ENCODE results near the gene EPB41L4B. TPM values are rescaled to one million over a fixed set of nuclear protein-coding genes. Genes with fewer than 3 reads are reported as not detected.

EPB41L4B gene
- total and polyA plus RNA-seq, 2 of the 13 experiments (the other 11 are each of a cell fraction or from before 2014, with no cell fraction given): 17.6 to 22.1 TPM

GRCh38 chr9:109182940-109183798, 137.7 kb downstream of the EPB41L4B start (continued):
- no peak for TF ChIP-seq TEAD2 (CRISPR knock-in tag; IDR thresholded peaks at IDR 0.05)
- TF ChIP-seq ZNF460 (CRISPR knock-in tag; IDR thresholded peaks at IDR 0.05; ENCODE audit: borderline replicate concordance): no peak; the same call in 1 of the 2 replicates
- no peak for TF ChIP-seq GABPA (IDR thresholded peaks at IDR 0.05; ENCODE audit: low read depth, low read length)
- TF ChIP-seq GABPA (CRISPR knock-in tag; IDR thresholded peaks at IDR 0.05; ENCODE audit: low read depth): 0 out of 2 replicates have a peak, but pooled peaks have one; percentile 17
- TF ChIP-seq GABPB1 (CRISPR knock-in tag; IDR thresholded peaks at IDR 0.05): 0 out of 2 replicates have a peak, but pooled peaks have one; percentile 40
- TF ChIP-seq MIER3 (CRISPR knock-in tag; IDR thresholded peaks at IDR 0.05; ENCODE audit: borderline replicate concordance): peak; percentile 15; the same call in 1 of the 2 replicates
- peak; percentile 23; the same call in 1 of the 2 replicates for TF ChIP-seq DMAP1 (CRISPR knock-in tag; IDR thresholded peaks at IDR 0.05)
- TF ChIP-seq NBN (conservative IDR thresholded peaks at IDR 0.05): no peak
- 0 out of 2 replicates have a peak, but pooled peaks have one; percentile 15 for TF ChIP-seq KMT2A (CRISPR knock-in tag; IDR thresholded peaks at IDR 0.05)
- no peak; the same call in 1 of the 2 replicates for TF ChIP-seq ZNF572 (CRISPR knock-in tag; IDR thresholded peaks at IDR 0.05)
- no peak for TF ChIP-seq SOX6 (IDR thresholded peaks at IDR 0.05)
- 0 out of 2 replicates have a peak, but pooled peaks have one; percentile 3 for TF ChIP-seq SOX6 (CRISPR knock-in tag; IDR thresholded peaks at IDR 0.05)
- TF ChIP-seq SOX5 (CRISPR knock-in tag; IDR thresholded peaks at IDR 0.05; ENCODE audit: borderline replicate concordance): 0 out of 2 replicates have a peak, but pooled peaks have one; percentile 5
- no peak for TF ChIP-seq SP1 (IDR thresholded peaks at IDR 0.05)
- 0 out of 2 replicates have a peak, but pooled peaks have one; percentile 28 for TF ChIP-seq SP1 (CRISPR knock-in tag; IDR thresholded peaks at IDR 0.05)
- no peak for TF ChIP-seq ZNF792 (CRISPR knock-in tag; IDR thresholded peaks at IDR 0.05)
- peak; percentile 75 for TF ChIP-seq RAD21 (CRISPR knock-in tag; IDR thresholded peaks at IDR 0.05)
- TF ChIP-seq RXRA (CRISPR knock-in tag; IDR thresholded peaks at IDR 0.05): 0 out of 2 replicates have a peak, but pooled peaks have one; percentile 35
- peak; percentile 46 for TF ChIP-seq ZFY (CRISPR knock-in tag; IDR thresholded peaks at IDR 0.05)
- TF ChIP-seq BATF2 (CRISPR knock-in tag; IDR thresholded peaks at IDR 0.05): no peak
- 0 out of 2 replicates have a peak, but pooled peaks have one; percentile 52 for TF ChIP-seq YEATS4 (CRISPR knock-in tag; IDR thresholded peaks at IDR 0.05; ENCODE audit: borderline replicate concordance)

Measured in HepG2 (cell line).